Vagina (tissue), 2 donors: ENCODE data around the gene MPPED2. TPM values are rescaled to one million over a fixed set of nuclear protein-coding genes. Genes with fewer than 3 reads are reported as not detected.

Experiments
- DNase-seq, 2 donors: peaks; one replicate each; pipeline ENCODE4 v3.0.0-alpha.2; 2017; ENCODE audit errors: extremely low spot score in 2 of 2
- H3K27ac ChIP-seq: fragments of 200-600 bp; sonication (generic); one replicate; pipeline ENCODE4 v1.5.1; 2019
- H3K27me3 ChIP-seq: fragments of 200-600 bp; sonication (generic); one replicate; pipeline ENCODE4 v1.5.1; 2019
- H3K36me3 ChIP-seq, 2 donors: fragments of 200-600 bp; sonication (generic); one replicate each; pipeline ENCODE4 v1.5.1; 2017 to 2019
- H3K4me1 ChIP-seq: fragments of 200-600 bp; sonication (generic); one replicate; pipeline ENCODE4 v1.5.1; 2019
- H3K4me3 ChIP-seq, 2 donors: fragments of 200-600 bp; sonication (generic); 1 replicate in 1 of 2; 2 replicates in 1 of 2; pipeline ENCODE4 v1.5.1; 2016 to 2019
- H3K9me3 ChIP-seq: fragments of 200-600 bp; sonication (generic); one replicate; pipeline ENCODE4 v1.5.1; 2019
- CTCF ChIP-seq, 3 experiments: fragments of 450-650 bp in 2 of 3; fragments of 200-600 bp in 1 of 3; sonication (generic) in 1 of 3; IDR thresholded peaks; one replicate each; pipeline ENCODE4 v1.5.1; 2017 to 2019; ENCODE audit warnings: antibody characterized with exemption in 3 of 3, mild to moderate bottlenecking in 2 of 3, moderate library complexity in 2 of 3
- POLR2A ChIP-seq, 2 donors: fragments of 450-650 bp; IDR thresholded peaks; one replicate each; pipeline ENCODE4 v1.6.1; 2017; ENCODE audit warnings: antibody characterized with exemption in 2 of 2, mild to moderate bottlenecking in 2 of 2, moderate library complexity in 2 of 2
- POLR2AphosphoS5 ChIP-seq, 2 donors: sonication (generic); formaldehyde crosslinking; IDR thresholded peaks; one replicate each; pipeline ENCODE4 v1.9.0; 2017; ENCODE audit warnings: antibody characterized with exemption in 2 of 2, mild to moderate bottlenecking in 2 of 2, low read depth in 1 of 2; ENCODE audit not compliant: insufficient read depth in 1 of 2
- intact Hi-C: fragments of 100-400 bp; cut with DNase I; formaldehyde crosslinking; loops from one replicate; pipeline ENCODE4 v1.15.1; 2023
- total RNA-seq: library from RNA; depleted of rRNA; stranded (reverse); fragments of >200 nt; gene quantifications from one replicate; pipeline ENCODE4 v1.2.3, GENCODE V29; 2016

MPPED2 gene
- total RNA-seq, 1 donor from 2014 or later, result 4.4 TPM

GRCh38 chr11:30432178-30432577, 154.0 kb downstream of the MPPED2 start:
- DNase-seq, result no peak
- intact Hi-C loops, result no loop called here
- no peak overlapping the region for H3K4me3 ChIP-seq
- no peaks in the 10 kb centered on the region for H3K36me3 ChIP-seq
- H3K4me1 ChIP-seq, result no peaks in the 10 kb centered on the region
- no peaks in the 10 kb centered on the region for H3K27me3 ChIP-seq
- TF ChIP-seq CTCF (IDR thresholded peaks at IDR 0.05) (no peak), POLR2A (IDR thresholded peaks at IDR 0.05) (no peak), POLR2AphosphoS5 (IDR thresholded peaks at IDR 0.05; ENCODE audit: insufficient read depth in 1 of 2, low read depth in 1 of 2) (no peak)
- H3K27ac ChIP-seq, result no peak overlapping the region
- no peaks in the 10 kb centered on the region for H3K9me3 ChIP-seq

GRCh38 chr11:30431127-30431814, 154.9 kb downstream of the MPPED2 start:
- H3K4me3 ChIP-seq, result no peak overlapping the region
- intact Hi-C loops, result no loop called here
- H3K4me1 ChIP-seq, result no peaks in the 10 kb centered on the region
- no peaks in the 10 kb centered on the region for H3K9me3 ChIP-seq
- DNase-seq, result no peak
- no peaks in the 10 kb centered on the region for H3K36me3 ChIP-seq
- H3K27ac ChIP-seq, result no peak overlapping the region
- TF ChIP-seq CTCF (IDR thresholded peaks at IDR 0.05), result no peak
- no peak for TF ChIP-seq POLR2AphosphoS5 (IDR thresholded peaks at IDR 0.05; ENCODE audit: insufficient read depth in 1 of 2, low read depth in 1 of 2)
- TF ChIP-seq POLR2A (IDR thresholded peaks at IDR 0.05), result no peak
- H3K27me3 ChIP-seq, result no peaks in the 10 kb centered on the region

GRCh38 chr11:30429550-30429949, 156.6 kb downstream of the MPPED2 start:
- Histone ChIP-seq H3K4me1 (no peaks in the 10 kb centered on the region), H3K27me3 (no peaks in the 10 kb centered on the region), H3K4me3 (no peak overlapping the region), H3K27ac (no peak overlapping the region), H3K9me3 (no peaks in the 10 kb centered on the region), H3K36me3 (no peaks in the 10 kb centered on the region)
- no peak for DNase-seq
- TF ChIP-seq POLR2A (IDR thresholded peaks at IDR 0.05), result no peak
- no peak for TF ChIP-seq POLR2AphosphoS5 (IDR thresholded peaks at IDR 0.05; ENCODE audit: insufficient read depth in 1 of 2, low read depth in 1 of 2)
- no peak for TF ChIP-seq CTCF (IDR thresholded peaks at IDR 0.05)
- intact Hi-C loops, result no loop called here

GRCh38 chr11:30426781-30427180, 159.4 kb downstream of the MPPED2 start:
- DNase-seq, result no peak
- intact Hi-C loops, result no loop called here
- Histone ChIP-seq H3K4me1 (peaks cover 8% of the 10 kb centered on the region), H3K4me3 (no peak overlapping the region), H3K9me3 (no peaks in the 10 kb centered on the region), H3K27ac (no peak overlapping the region), H3K27me3 (no peaks in the 10 kb centered on the region), H3K36me3 (no peaks in the 10 kb centered on the region)
- no peak for TF ChIP-seq POLR2A (IDR thresholded peaks at IDR 0.05)
- TF ChIP-seq CTCF (IDR thresholded peaks at IDR 0.05), result no peak
- no peak for TF ChIP-seq POLR2AphosphoS5 (IDR thresholded peaks at IDR 0.05; ENCODE audit: insufficient read depth in 1 of 2, low read depth in 1 of 2)

- intact Hi-C loops, result no loop called here
- Histone ChIP-seq H3K4me3 (no peak overlapping the region), H3K4me1 (peaks cover 8% of the 10 kb centered on the region), H3K27me3 (no peaks in the 10 kb centered on the region), H3K36me3 (no peaks in the 10 kb centered on the region), H3K9me3 (no peaks in the 10 kb centered on the region), H3K27ac (no peak overlapping the region)
- DNase-seq, result no peak
- no peak for TF ChIP-seq CTCF (IDR thresholded peaks at IDR 0.05)
- TF ChIP-seq POLR2A (IDR thresholded peaks at IDR 0.05), result no peak
- no peak for TF ChIP-seq POLR2AphosphoS5 (IDR thresholded peaks at IDR 0.05; ENCODE audit: insufficient read depth in 1 of 2, low read depth in 1 of 2)
These were observed 161.3 kb downstream of the MPPED2 start for GRCh38 chr11:30424844-30425243.
